Measurements from ENCODE around the gene MME. TPM values are rescaled to one million over a fixed set of nuclear protein-coding genes. Genes with fewer than 3 reads are reported as not detected.

The MME gene
- total RNA-seq, 1 experiment from 2014 or later = 1.6 TPM

DNA sequence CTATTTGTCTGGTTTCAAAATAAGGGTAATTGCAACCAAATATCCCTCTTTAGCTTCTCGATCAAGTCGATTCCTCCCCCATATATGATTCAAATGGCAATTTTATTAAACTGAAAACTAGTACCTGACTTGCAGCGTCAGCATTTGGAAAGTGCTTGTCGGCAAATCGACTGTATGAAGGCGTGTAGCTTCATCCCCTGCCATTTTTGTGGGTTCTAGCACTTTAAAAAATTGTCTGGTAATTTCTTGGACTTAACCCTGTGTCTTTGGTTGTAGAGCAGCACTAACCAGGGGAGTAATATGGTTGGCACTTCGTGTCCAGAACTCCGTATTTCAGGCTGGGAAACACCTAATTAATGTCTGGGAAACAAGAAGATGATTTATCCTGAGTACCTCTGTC lies 573 bp downstream of the MME start:
- CTCF ChIA-PET = no interaction called here
- DNase-seq (ENCODE audit: low read depth, low spot score) (no peak), ATAC-seq (no peak)
- BruUV-seq (replicated peaks) = no TSS peak
- in situ Hi-C loops (cut with HindIII; ENCODE audit: low pct_unique_long_range_greater_than_20kb, low sequenced_read_pairs) = no loop called here
- Histone ChIP-seq H3K36me3 (ENCODE audit: control insufficient read depth, insufficient read depth, low read length) (no peaks in the 10 kb centered on the region), H3K27ac (ENCODE audit: low read length) (no peak overlapping the region), H3K9me3 (ENCODE audit: control insufficient read depth, insufficient read depth, low read depth, low read length) (no peaks in the 10 kb centered on the region), H3K27me3 (ENCODE audit: control insufficient read depth, insufficient read depth, low read length) (peaks cover 36% of the 10 kb centered on the region), H3K4me1 (ENCODE audit: control insufficient read depth, insufficient read depth, low read length) (peaks cover 5% of the 10 kb centered on the region; the same call in 1 of the 2 replicates), H3K4me3 (ENCODE audit: low read depth in 2 of 2, low read length in 2 of 2) (peak overlapping the region; percentile 47 to 56; a peak in 3 of 4 replicates)
- POLR2A ChIA-PET = no interaction called here
- TF ChIP-seq CTCF (IDR thresholded peaks at IDR 0.05) (no peak), SIN3A (IDR thresholded peaks at IDR 0.05; ENCODE audit: borderline replicate concordance, insufficient read depth, low read depth, low read length) (no peak), POLR2AphosphoS5 (IDR thresholded peaks at IDR 0.05; ENCODE audit: low read depth, low read length) (no peak), TCF7L2 (IDR thresholded peaks at IDR 0.05; ENCODE audit: low read depth, low read length) (no peak)
- TF ChIP-seq, protein P1, sequence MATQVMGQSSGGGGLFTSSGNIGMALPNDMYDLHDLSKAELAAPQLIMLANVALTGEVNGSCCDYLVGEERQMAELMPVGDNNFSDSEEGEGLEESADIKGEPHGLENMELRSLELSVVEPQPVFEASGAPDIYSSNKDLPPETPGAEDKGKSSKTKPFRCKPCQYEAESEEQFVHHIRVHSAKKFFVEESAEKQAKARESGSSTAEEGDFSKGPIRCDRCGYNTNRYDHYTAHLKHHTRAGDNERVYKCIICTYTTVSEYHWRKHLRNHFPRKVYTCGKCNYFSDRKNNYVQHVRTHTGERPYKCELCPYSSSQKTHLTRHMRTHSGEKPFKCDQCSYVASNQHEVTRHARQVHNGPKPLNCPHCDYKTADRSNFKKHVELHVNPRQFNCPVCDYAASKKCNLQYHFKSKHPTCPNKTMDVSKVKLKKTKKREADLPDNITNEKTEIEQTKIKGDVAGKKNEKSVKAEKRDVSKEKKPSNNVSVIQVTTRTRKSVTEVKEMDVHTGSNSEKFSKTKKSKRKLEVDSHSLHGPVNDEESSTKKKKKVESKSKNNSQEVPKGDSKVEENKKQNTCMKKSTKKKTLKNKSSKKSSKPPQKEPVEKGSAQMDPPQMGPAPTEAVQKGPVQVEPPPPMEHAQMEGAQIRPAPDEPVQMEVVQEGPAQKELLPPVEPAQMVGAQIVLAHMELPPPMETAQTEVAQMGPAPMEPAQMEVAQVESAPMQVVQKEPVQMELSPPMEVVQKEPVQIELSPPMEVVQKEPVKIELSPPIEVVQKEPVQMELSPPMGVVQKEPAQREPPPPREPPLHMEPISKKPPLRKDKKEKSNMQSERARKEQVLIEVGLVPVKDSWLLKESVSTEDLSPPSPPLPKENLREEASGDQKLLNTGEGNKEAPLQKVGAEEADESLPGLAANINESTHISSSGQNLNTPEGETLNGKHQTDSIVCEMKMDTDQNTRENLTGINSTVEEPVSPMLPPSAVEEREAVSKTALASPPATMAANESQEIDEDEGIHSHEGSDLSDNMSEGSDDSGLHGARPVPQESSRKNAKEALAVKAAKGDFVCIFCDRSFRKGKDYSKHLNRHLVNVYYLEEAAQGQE (IDR thresholded peaks at IDR 0.05; ENCODE audit: insufficient read depth in 1 of 2, low read depth in 2 of 2, low read length in 1 of 2) = no peak
- intact Hi-C loops (cut with micrococcal nuclease; ENCODE audit: unreplicated experiment) = no loop called here

DNA sequence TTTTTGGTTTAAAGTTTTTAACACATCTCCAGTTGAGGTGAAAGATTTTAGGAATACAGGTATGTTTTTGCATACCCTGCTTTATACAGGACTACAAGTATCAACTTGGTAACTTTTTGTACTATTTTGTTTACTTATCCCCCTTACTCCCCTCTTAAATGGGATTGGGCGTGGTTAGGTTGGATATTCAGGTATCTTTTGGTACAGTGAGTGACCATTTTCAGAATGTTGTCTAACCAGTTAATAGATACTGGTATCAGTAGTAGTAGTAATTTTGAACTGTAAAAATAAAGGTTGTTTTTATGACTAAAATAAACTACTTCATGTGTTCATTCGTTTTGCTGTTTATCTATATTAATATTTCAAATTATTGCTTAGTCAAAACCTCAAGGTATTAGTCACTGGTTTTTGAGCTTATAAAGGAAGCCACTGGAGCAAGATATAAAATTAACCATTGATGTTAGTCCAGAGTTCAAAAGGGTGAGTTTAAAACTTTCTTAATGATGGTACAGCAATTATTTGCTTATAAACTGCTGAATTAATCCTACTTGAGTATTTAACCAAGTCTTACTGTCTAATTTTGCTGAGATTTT lies 3.3 kb downstream of the MME start:
- H3K4me3 ChIP-seq (ENCODE audit: low read depth in 2 of 2, low read length in 2 of 2) = no peak overlapping the region
- ChIA-PET POLR2A (no interaction called here), CTCF (no interaction called here)
- ATAC-seq = no peak
- H3K36me3 ChIP-seq (ENCODE audit: control insufficient read depth, insufficient read depth, low read length) = no peaks in the 10 kb centered on the region
- H3K9me3 ChIP-seq (ENCODE audit: control insufficient read depth, insufficient read depth, low read depth, low read length) = no peaks in the 10 kb centered on the region
- H3K27ac ChIP-seq (ENCODE audit: low read length) = no peak overlapping the region
- BruUV-seq (replicated peaks) = no TSS peak
- peaks cover 5% of the 10 kb centered on the region; the same call in 1 of the 2 replicates for H3K4me1 ChIP-seq (ENCODE audit: control insufficient read depth, insufficient read depth, low read length)
- peaks cover 27% of the 10 kb centered on the region for H3K27me3 ChIP-seq (ENCODE audit: control insufficient read depth, insufficient read depth, low read length)
- in situ Hi-C loops (cut with HindIII; ENCODE audit: low pct_unique_long_range_greater_than_20kb, low sequenced_read_pairs) = no loop called here
- TF ChIP-seq POLR2AphosphoS5 (IDR thresholded peaks at IDR 0.05; ENCODE audit: low read depth, low read length) = no peak
- TF ChIP-seq, protein P1 (IDR thresholded peaks at IDR 0.05; ENCODE audit: insufficient read depth in 1 of 2, low read depth in 2 of 2, low read length in 1 of 2) = no peak
- TF ChIP-seq TCF7L2 (IDR thresholded peaks at IDR 0.05; ENCODE audit: low read depth, low read length) = no peak
- TF ChIP-seq CTCF (IDR thresholded peaks at IDR 0.05) = no peak
- TF ChIP-seq SIN3A (IDR thresholded peaks at IDR 0.05; ENCODE audit: borderline replicate concordance, insufficient read depth, low read depth, low read length) = no peak
- no peak for DNase-seq (ENCODE audit: low read depth, low spot score)
- intact Hi-C loops (cut with micrococcal nuclease; ENCODE audit: unreplicated experiment) = no loop called here

Measured in Panc1 (cell line).